ENCODE measurements around the gene ELAPOR1.
A peak's percentile ranks its signal among the peaks of the same experiment; 100 is the strongest.

The ELAPOR1 gene

DNA sequence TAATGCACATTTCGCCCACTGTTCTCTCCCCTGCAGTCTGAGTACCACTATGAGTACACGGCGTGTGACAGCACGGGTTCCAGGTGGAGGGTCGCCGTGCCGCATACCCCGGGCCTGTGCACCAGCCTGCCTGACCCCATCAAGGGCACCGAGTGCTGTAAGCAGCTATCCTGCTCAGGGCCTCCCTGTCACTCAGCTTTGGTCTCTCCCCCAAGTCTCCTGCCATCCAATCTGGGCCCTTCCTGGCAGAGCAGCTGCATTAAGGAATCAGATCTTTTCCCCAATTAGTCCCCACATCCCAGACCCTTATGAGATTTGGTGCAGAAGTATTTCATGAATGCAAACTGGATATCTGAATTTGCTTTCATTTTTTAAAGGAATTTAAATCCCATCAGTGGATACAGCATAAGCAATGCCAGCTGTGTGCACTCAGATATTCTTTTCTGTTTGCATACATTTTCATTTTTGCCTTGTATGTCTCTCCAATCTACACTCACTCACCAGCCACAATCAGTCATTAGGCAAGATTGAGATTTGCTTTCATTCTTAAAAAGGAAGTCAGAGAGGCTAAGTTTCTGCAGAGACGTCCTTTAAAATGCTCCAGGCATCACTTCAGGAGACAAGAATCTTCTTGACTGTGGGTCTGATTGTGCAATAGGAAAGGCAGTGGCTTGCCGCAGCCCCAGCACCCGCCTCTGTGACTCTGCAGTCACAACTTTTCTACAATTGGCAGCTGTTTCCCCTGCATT, 48.1 kb downstream of the ELAPOR1 start:
- POLR2A ChIA-PET: no interaction called here
- CTCF ChIA-PET: interaction anchor here (1.1 kb wide), 1 partner anchor 49 kb away, joined by 3 read pairs; a partner anchor contains a TSS
- peak; percentile 45 for DNase-seq (ENCODE audit: extremely low spot score)
- TF ChIP-seq, protein P1, sequence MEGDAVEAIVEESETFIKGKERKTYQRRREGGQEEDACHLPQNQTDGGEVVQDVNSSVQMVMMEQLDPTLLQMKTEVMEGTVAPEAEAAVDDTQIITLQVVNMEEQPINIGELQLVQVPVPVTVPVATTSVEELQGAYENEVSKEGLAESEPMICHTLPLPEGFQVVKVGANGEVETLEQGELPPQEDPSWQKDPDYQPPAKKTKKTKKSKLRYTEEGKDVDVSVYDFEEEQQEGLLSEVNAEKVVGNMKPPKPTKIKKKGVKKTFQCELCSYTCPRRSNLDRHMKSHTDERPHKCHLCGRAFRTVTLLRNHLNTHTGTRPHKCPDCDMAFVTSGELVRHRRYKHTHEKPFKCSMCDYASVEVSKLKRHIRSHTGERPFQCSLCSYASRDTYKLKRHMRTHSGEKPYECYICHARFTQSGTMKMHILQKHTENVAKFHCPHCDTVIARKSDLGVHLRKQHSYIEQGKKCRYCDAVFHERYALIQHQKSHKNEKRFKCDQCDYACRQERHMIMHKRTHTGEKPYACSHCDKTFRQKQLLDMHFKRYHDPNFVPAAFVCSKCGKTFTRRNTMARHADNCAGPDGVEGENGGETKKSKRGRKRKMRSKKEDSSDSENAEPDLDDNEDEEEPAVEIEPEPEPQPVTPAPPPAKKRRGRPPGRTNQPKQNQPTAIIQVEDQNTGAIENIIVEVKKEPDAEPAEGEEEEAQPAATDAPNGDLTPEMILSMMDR (IDR thresholded peaks at IDR 0.05; ENCODE audit: control extremely low read depth, extremely low read depth, low read depth, missing control alignments): no peak

DNA sequence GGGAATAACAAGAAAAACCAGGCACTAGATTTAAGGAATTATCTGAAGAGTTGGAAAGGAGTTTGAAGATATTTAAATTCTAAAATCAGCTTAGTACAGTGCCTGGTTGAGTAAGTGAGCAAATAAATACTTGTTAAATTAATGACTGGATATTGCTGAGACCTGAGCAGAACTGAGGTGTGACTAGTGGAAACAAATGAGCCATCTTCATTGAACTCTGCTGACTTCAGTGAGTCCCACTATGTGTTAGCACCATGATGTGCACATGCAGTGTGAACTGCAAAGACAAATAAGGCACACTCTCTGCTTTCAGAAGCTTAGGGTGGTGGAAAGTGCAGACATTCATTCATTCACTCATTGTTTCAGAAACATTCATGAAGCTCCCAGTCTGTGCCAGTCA, 48.7 kb downstream of the ELAPOR1 start:
- ChIA-PET POLR2A (no interaction called here), CTCF (interaction anchor here (0.8 to 1.5 kb wide), 4 partner anchors 17 to 95 kb away, joined by 3 read pairs; a partner anchor contains a TSS)
- no peak for DNase-seq (ENCODE audit: extremely low spot score)
- TF ChIP-seq, protein P1 (IDR thresholded peaks at IDR 0.05; ENCODE audit: control extremely low read depth, extremely low read depth, low read depth, missing control alignments): no peak

DNA sequence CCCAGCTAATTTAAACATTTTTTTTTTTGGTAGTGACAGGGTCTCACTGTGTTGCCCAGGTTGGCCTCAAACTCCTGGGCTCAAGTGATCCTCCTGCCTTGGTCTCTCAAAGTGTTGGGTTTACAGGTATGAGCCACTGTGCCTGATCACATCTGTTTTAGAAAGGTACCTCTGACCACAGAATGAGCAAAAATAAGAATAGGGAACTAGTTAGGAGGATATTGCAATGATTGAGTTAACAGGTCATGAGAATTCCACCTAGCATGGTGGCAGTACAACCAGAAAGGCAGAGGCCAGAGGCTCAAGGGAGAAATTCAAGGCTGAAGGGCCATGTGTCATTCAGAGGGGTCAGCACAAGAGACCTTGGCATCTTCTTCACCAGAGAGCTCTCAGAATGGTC, 49.6 kb downstream of the ELAPOR1 start:
- no peak for DNase-seq (ENCODE audit: extremely low spot score)
- TF ChIP-seq, protein P1 (IDR thresholded peaks at IDR 0.05; ENCODE audit: control extremely low read depth, extremely low read depth, low read depth, missing control alignments): no peak
- CTCF ChIA-PET: interaction anchor here (0.8 to 1.5 kb wide), 2 partner anchors 16 to 30 kb away, joined by 3 read pairs; no protein-coding TSS in a partner anchor
- POLR2A ChIA-PET: no interaction called here

Data from GM10248 (cell line).